ENCODE measurements around the gene SELENOO.
A peak's percentile ranks its signal among the peaks of the same experiment; 100 is the strongest.

Gene SELENOO

GRCh38 chr22:50183141-50183971 is 17.5 kb upstream of the SELENOO start:
- no peak for DNase-seq

GRCh38 chr22:50184004-50184901 is 16.6 kb upstream of the SELENOO start:
- peak; percentile 57 for DNase-seq

GRCh38 chr22:50184902-50185374 is 15.9 kb upstream of the SELENOO start:
- DNase-seq = peak; percentile 49

- peak; percentile 71 for DNase-seq
Measured at GRCh38 chr22:50185375-50186087, 15.3 kb upstream of the SELENOO start, which contains the start of gene TRABD. Gene TRABD (plus strand): TSS chr22:50185913. CDS start chr22:50193061, 7,148 bp downstream.

- DNase-seq = no peak
Measured at GRCh38 chr22:50186181-50186714, 14.6 kb upstream of the SELENOO start.

- peak; percentile 46 for DNase-seq
Measured at GRCh38 chr22:50186761-50187523, 13.9 kb upstream of the SELENOO start.

GRCh38 chr22:50188356-50188755 is 12.5 kb upstream of the SELENOO start:
- no peak for DNase-seq

- no peak for DNase-seq
Measured at GRCh38 chr22:50189184-50189848, 11.5 kb upstream of the SELENOO start.

- no peak for DNase-seq
Measured at GRCh38 chr22:50189849-50190181, 11.0 kb upstream of the SELENOO start.

- peak; percentile 80 for DNase-seq
Measured at GRCh38 chr22:50190182-50190940, 10.4 kb upstream of the SELENOO start.

- no peak for DNase-seq
Measured at GRCh38 chr22:50190941-50191741, 9.7 kb upstream of the SELENOO start.

GRCh38 chr22:50192436-50193204 is 8.2 kb upstream of the SELENOO start:
- DNase-seq = no peak

- DNase-seq = no peak
Measured at GRCh38 chr22:50193621-50194020, 7.2 kb upstream of the SELENOO start.

- no peak for DNase-seq
Measured at GRCh38 chr22:50194037-50194805, 6.6 kb upstream of the SELENOO start.

- DNase-seq = no peak
Measured at GRCh38 chr22:50196256-50196655, 4.6 kb upstream of the SELENOO start.

GRCh38 chr22:50197000-50197800 is 3.6 kb upstream of the SELENOO start:
- DNase-seq = no peak

Measured in right kidney (tissue), 1 donor.